WTC11 (cell line): ENCODE measurements around the gene GPC6. TPM values are rescaled to one million over a fixed set of nuclear protein-coding genes. Genes with fewer than 3 reads are reported as not detected.

Experiments used
- ATAC-seq: fragments of 200-7000 bp; cut with Tn5 transposase; 2 replicates; pipeline ENCODE4 v1.10.0; 2021; ENCODE audit warnings: mild to moderate bottlenecking, moderate library complexity
- CTCF ChIA-PET: fragments of 300-600 bp; sonication (Branson Sonifier 250); formaldehyde crosslinking; loops from one replicate; lab custom pipeline; 2021; ENCODE audit warnings: antibody characterized with exemption; lab: Charles Lee
- POLR2A ChIA-PET: fragments of 350-600 bp; sonication (Branson Sonifier 250); formaldehyde crosslinking; loops from one replicate; lab custom pipeline; 2021; ENCODE audit warnings: antibody characterized with exemption; lab: Charles Lee
- DNase-seq: peaks from one replicate; pipeline ENCODE4 v3.0.0; 2021; ENCODE audit warnings: low spot score
- H3K27ac Mint-ChIP-seq: 2 replicates; pipeline ENCODE4 v1.8.0; 2021; ENCODE audit warnings: mixed read lengths
- H3K27me3 Mint-ChIP-seq: 2 replicates; pipeline ENCODE4 v1.8.0; 2021; ENCODE audit warnings: low read depth, mild to moderate bottlenecking, moderate library complexity, mixed read lengths
- H3K36me3 Mint-ChIP-seq: 2 replicates; pipeline ENCODE4 v1.8.0; 2021; ENCODE audit warnings: mixed read lengths
- H3K4me1 Mint-ChIP-seq: 2 replicates; pipeline ENCODE4 v1.8.0; 2022; ENCODE audit warnings: mixed read lengths
- H3K4me3 Mint-ChIP-seq: 2 replicates; pipeline ENCODE4 v1.8.0; 2021; ENCODE audit warnings: mild to moderate bottlenecking, moderate library complexity, mixed read lengths
- H3K9me3 Mint-ChIP-seq: 2 replicates; pipeline ENCODE4 v1.8.0; 2021; ENCODE audit warnings: mixed read lengths
- ATF1 ChIP-seq: sonication (generic); formaldehyde crosslinking; IDR thresholded peaks from 2 replicates; pipeline ENCODE4 v1.8.1; 2023; ENCODE audit warnings: mild to moderate bottlenecking, moderate library complexity, missing genetic modification reagents
- ELF4 ChIP-seq: sonication (generic); formaldehyde crosslinking; IDR thresholded peaks from 2 replicates; pipeline ENCODE4 v1.8.1; 2022; ENCODE audit warnings: low read depth, mild to moderate bottlenecking, moderate library complexity, missing genetic modification reagents
- NFE2L1 ChIP-seq: sonication (generic); formaldehyde crosslinking; IDR thresholded peaks from 2 replicates; pipeline ENCODE4 v1.8.1; 2023; ENCODE audit warnings: missing genetic modification reagents
- NR1H2 ChIP-seq: sonication (generic); formaldehyde crosslinking; IDR thresholded peaks from 2 replicates; pipeline ENCODE4 v1.9.0; 2021; ENCODE audit warnings: mild to moderate bottlenecking, moderate library complexity, missing genetic modification reagents
- OVOL2 ChIP-seq: fragments of 250-450 bp; sonication (Bioruptor Pico); IDR thresholded peaks from 2 replicates; pipeline ENCODE4 v1.9.0; 2021; ENCODE audit warnings: mild to moderate bottlenecking, borderline replicate concordance
- PRRX2 ChIP-seq: fragments of 250-450 bp; sonication (Bioruptor Pico); IDR thresholded peaks from 2 replicates; pipeline ENCODE4 v1.8.0; 2021; ENCODE audit warnings: mild to moderate bottlenecking
- RORB ChIP-seq: fragments of 250-450 bp; sonication (Bioruptor Pico); IDR thresholded peaks from 2 replicates; pipeline ENCODE4 v1.9.0; 2021; ENCODE audit warnings: mild to moderate bottlenecking
- SMAD4 ChIP-seq: sonication (generic); formaldehyde crosslinking; IDR thresholded peaks from 2 replicates; pipeline ENCODE4 v1.8.0; 2022; ENCODE audit warnings: mild to moderate bottlenecking, missing genetic modification reagents
- SP1 ChIP-seq: sonication (generic); formaldehyde crosslinking; conservative IDR thresholded peaks from 2 replicates; pipeline ENCODE4 v1.8.1; 2022; ENCODE audit warnings: missing genetic modification reagents
- ZNF416 ChIP-seq: fragments of 250-450 bp; sonication (Bioruptor Pico); IDR thresholded peaks from 2 replicates; pipeline ENCODE4 v1.9.0; 2021; ENCODE audit warnings: mild to moderate bottlenecking, inconsistent platforms
- total RNA-seq: library from RNA; stranded (reverse); gene quantifications from 3 replicates; pipeline ENCODE4 v1.2.3, GENCODE V29; 2021
- TF ChIP-seq, protein P1 (sequence below): fragments of 250-450 bp; sonication (Bioruptor Pico); IDR thresholded peaks from 2 replicates; pipeline ENCODE4 v1.9.0; 2021; ENCODE audit warnings: moderate library complexity, mild to moderate bottlenecking, inconsistent platforms, borderline replicate concordance
- TF ChIP-seq, protein P2 (sequence below): sonication (generic); formaldehyde crosslinking; IDR thresholded peaks from 2 replicates; pipeline ENCODE4 v1.8.1; 2022; ENCODE audit warnings: low read depth, missing genetic modification reagents, borderline replicate concordance
- TF ChIP-seq, protein P3 (sequence below): fragments of 250-450 bp; sonication (Bioruptor Pico); IDR thresholded peaks from 2 replicates; pipeline ENCODE4 v1.9.0; 2021; ENCODE audit warnings: mild to moderate bottlenecking
- TF ChIP-seq, protein P4 (sequence below): fragments of 200-600 bp; IDR thresholded peaks from 2 replicates; pipeline ENCODE4 v1.8.0; 2022; ENCODE audit warnings: antibody characterized with exemption
- TF ChIP-seq, protein P5 (sequence below): sonication (generic); formaldehyde crosslinking; IDR thresholded peaks from 2 replicates; pipeline ENCODE4 v1.8.1; 2023; ENCODE audit warnings: mild to moderate bottlenecking, missing genetic modification reagents
- TF ChIP-seq, protein P6 (sequence below): fragments of 250-450 bp; sonication (Bioruptor Pico); conservative IDR thresholded peaks from 2 replicates; pipeline ENCODE4 v1.9.0; 2021; ENCODE audit warnings: mild to moderate bottlenecking
- TF ChIP-seq, protein P7 (sequence below): sonication (generic); formaldehyde crosslinking; IDR thresholded peaks from 2 replicates; pipeline ENCODE4 v1.8.0; 2022; ENCODE audit warnings: mild to moderate bottlenecking, missing genetic modification reagents
- TF ChIP-seq, protein P8 (sequence below): fragments of 250-450 bp; sonication (Bioruptor Pico); IDR thresholded peaks from 2 replicates; pipeline ENCODE4 v1.9.0; 2021; ENCODE audit warnings: mild to moderate bottlenecking, borderline replicate concordance
- TF ChIP-seq, protein P9 (sequence below): sonication (generic); formaldehyde crosslinking; conservative IDR thresholded peaks from 2 replicates; pipeline ENCODE4 v1.8.1; 2022; ENCODE audit warnings: mild to moderate bottlenecking, missing genetic modification reagents

GPC6 gene
- total RNA-seq, 1 experiment from 2014 or later, result 19.5 TPM

DNA sequence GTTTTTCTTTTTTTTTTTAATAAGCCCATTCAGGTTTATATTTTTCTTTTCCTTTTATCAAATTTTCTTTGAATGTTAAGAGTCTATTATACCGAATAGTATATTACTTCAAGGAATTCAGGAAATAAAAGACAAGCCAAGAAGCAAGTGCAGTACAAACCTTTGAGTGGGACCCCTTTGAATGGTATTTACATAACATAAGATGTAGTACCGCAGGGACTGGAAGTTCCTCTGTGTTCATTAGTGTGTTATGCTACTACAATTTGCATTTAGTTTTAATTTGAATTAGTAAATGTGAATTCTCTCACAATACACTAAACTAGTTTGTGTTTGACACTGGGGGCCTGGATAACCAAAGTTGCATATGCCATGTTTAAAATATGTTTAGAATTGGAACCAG is 913.4 kb downstream of the GPC6 start:
- DNase-seq (no peak), ATAC-seq (peak; percentile 46)
- no peak overlapping the region for H3K27ac Mint-ChIP-seq

More for the DNA sequence above, 913.4 kb downstream of the GPC6 start:
- Mint-ChIP-seq H3K27me3 (no peaks in the 10 kb centered on the region), H3K36me3 (no peaks in the 10 kb centered on the region), H3K4me1 (peaks cover 46% of the 10 kb centered on the region), H3K4me3 (no peak overlapping the region; the same call in 1 of the 2 replicates), H3K9me3 (no peaks in the 10 kb centered on the region)
- TF ChIP-seq, protein P1, sequence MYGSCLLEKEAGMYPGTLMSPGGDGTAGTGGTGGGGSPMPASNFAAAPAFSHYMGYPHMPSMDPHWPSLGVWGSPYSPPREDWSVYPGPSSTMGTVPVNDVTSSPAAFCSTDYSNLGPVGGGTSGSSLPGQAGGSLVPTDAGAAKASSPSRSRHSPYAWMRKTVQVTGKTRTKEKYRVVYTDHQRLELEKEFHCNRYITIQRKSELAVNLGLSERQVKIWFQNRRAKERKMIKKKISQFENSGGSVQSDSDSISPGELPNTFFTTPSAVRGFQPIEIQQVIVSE, result no peak
- TF ChIP-seq, protein P2, sequence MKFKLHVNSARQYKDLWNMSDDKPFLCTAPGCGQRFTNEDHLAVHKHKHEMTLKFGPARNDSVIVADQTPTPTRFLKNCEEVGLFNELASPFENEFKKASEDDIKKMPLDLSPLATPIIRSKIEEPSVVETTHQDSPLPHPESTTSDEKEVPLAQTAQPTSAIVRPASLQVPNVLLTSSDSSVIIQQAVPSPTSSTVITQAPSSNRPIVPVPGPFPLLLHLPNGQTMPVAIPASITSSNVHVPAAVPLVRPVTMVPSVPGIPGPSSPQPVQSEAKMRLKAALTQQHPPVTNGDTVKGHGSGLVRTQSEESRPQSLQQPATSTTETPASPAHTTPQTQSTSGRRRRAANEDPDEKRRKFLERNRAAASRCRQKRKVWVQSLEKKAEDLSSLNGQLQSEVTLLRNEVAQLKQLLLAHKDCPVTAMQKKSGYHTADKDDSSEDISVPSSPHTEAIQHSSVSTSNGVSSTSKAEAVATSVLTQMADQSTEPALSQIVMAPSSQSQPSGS (CRISPR knock-in tag), result no peak
- TF ChIP-seq RORB (CRISPR knock-in tag), result no peak
- TF ChIP-seq, protein P3, sequence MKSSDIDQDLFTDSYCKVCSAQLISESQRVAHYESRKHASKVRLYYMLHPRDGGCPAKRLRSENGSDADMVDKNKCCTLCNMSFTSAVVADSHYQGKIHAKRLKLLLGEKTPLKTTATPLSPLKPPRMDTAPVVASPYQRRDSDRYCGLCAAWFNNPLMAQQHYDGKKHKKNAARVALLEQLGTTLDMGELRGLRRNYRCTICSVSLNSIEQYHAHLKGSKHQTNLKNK (CRISPR knock-in tag), result no peak
- no peak for TF ChIP-seq NR1H2 (CRISPR knock-in tag)
- TF ChIP-seq, protein P4, sequence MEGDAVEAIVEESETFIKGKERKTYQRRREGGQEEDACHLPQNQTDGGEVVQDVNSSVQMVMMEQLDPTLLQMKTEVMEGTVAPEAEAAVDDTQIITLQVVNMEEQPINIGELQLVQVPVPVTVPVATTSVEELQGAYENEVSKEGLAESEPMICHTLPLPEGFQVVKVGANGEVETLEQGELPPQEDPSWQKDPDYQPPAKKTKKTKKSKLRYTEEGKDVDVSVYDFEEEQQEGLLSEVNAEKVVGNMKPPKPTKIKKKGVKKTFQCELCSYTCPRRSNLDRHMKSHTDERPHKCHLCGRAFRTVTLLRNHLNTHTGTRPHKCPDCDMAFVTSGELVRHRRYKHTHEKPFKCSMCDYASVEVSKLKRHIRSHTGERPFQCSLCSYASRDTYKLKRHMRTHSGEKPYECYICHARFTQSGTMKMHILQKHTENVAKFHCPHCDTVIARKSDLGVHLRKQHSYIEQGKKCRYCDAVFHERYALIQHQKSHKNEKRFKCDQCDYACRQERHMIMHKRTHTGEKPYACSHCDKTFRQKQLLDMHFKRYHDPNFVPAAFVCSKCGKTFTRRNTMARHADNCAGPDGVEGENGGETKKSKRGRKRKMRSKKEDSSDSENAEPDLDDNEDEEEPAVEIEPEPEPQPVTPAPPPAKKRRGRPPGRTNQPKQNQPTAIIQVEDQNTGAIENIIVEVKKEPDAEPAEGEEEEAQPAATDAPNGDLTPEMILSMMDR, result no peak
- TF ChIP-seq NFE2L1 (CRISPR knock-in tag), result no peak
- TF ChIP-seq ELF4, result no peak
- TF ChIP-seq OVOL2 (CRISPR knock-in tag), result no peak
- TF ChIP-seq, protein P5, sequence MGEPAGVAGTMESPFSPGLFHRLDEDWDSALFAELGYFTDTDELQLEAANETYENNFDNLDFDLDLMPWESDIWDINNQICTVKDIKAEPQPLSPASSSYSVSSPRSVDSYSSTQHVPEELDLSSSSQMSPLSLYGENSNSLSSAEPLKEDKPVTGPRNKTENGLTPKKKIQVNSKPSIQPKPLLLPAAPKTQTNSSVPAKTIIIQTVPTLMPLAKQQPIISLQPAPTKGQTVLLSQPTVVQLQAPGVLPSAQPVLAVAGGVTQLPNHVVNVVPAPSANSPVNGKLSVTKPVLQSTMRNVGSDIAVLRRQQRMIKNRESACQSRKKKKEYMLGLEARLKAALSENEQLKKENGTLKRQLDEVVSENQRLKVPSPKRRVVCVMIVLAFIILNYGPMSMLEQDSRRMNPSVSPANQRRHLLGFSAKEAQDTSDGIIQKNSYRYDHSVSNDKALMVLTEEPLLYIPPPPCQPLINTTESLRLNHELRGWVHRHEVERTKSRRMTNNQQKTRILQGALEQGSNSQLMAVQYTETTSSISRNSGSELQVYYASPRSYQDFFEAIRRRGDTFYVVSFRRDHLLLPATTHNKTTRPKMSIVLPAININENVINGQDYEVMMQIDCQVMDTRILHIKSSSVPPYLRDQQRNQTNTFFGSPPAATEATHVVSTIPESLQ (CRISPR knock-in tag), result no peak
- TF ChIP-seq ATF1, result no peak
- TF ChIP-seq, protein P6, sequence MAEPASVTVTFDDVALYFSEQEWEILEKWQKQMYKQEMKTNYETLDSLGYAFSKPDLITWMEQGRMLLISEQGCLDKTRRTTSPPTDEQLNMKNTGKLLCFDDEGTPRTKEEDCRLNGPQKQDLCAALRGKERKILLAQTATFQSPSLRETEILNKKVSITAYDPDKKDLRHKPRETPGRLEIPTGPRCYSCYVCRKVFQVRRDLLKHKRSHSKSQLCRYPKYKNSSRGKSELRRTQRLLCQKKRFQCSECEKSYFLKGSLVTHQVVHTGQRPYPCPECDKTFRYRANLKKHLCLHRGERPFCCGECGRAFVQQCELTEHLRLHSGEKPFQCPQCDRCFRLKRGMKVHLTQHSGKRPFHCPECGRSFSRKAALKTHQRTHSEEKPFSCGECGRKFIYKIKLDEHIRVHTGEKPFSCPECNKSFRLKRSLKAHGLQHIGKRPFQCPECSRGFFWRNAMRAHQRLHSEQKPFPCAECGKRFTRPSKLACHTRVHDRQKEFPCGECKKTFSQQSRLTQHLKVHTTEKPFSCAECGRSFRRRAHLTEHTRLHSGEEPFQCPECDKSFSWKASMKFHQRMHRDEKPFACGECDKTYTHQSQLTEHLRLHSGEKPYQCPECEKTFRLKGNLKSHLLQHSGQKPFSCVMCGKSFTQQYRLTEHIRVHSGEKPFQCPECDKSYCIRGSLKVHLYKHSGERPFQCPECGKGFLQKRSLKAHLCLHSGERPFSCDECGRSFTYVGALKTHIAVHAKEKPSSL (CRISPR knock-in tag), result no peak
- no peak for TF ChIP-seq SMAD4 (CRISPR knock-in tag)
- TF ChIP-seq ZNF416 (CRISPR knock-in tag), result no peak
- TF ChIP-seq, protein P7, sequence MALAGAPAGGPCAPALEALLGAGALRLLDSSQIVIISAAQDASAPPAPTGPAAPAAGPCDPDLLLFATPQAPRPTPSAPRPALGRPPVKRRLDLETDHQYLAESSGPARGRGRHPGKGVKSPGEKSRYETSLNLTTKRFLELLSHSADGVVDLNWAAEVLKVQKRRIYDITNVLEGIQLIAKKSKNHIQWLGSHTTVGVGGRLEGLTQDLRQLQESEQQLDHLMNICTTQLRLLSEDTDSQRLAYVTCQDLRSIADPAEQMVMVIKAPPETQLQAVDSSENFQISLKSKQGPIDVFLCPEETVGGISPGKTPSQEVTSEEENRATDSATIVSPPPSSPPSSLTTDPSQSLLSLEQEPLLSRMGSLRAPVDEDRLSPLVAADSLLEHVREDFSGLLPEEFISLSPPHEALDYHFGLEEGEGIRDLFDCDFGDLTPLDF (CRISPR knock-in tag), result no peak
- TF ChIP-seq, protein P8, sequence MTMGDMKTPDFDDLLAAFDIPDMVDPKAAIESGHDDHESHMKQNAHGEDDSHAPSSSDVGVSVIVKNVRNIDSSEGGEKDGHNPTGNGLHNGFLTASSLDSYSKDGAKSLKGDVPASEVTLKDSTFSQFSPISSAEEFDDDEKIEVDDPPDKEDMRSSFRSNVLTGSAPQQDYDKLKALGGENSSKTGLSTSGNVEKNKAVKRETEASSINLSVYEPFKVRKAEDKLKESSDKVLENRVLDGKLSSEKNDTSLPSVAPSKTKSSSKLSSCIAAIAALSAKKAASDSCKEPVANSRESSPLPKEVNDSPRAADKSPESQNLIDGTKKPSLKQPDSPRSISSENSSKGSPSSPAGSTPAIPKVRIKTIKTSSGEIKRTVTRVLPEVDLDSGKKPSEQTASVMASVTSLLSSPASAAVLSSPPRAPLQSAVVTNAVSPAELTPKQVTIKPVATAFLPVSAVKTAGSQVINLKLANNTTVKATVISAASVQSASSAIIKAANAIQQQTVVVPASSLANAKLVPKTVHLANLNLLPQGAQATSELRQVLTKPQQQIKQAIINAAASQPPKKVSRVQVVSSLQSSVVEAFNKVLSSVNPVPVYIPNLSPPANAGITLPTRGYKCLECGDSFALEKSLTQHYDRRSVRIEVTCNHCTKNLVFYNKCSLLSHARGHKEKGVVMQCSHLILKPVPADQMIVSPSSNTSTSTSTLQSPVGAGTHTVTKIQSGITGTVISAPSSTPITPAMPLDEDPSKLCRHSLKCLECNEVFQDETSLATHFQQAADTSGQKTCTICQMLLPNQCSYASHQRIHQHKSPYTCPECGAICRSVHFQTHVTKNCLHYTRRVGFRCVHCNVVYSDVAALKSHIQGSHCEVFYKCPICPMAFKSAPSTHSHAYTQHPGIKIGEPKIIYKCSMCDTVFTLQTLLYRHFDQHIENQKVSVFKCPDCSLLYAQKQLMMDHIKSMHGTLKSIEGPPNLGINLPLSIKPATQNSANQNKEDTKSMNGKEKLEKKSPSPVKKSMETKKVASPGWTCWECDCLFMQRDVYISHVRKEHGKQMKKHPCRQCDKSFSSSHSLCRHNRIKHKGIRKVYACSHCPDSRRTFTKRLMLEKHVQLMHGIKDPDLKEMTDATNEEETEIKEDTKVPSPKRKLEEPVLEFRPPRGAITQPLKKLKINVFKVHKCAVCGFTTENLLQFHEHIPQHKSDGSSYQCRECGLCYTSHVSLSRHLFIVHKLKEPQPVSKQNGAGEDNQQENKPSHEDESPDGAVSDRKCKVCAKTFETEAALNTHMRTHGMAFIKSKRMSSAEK (CRISPR knock-in tag), result no peak
- TF ChIP-seq, protein P9, sequence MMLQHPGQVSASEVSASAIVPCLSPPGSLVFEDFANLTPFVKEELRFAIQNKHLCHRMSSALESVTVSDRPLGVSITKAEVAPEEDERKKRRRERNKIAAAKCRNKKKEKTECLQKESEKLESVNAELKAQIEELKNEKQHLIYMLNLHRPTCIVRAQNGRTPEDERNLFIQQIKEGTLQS (CRISPR knock-in tag), result no peak
- TF ChIP-seq SP1 (CRISPR knock-in tag), result no peak
- TF ChIP-seq PRRX2, result no peak
- ChIA-PET CTCF (no interaction called here), POLR2A (no interaction called here)
